Chondrocyte (in vitro differentiated cells): ENCODE data around the gene FERMT3. TPM values are rescaled to one million over a fixed set of nuclear protein-coding genes. Genes with fewer than 3 reads are reported as not detected.

ENCODE experiments used
- DNase-seq: peaks from one replicate; pipeline ENCODE4 v3.0.0; 2021; ENCODE audit warnings: mixed read lengths, low spot score
- H3K27ac Mint-ChIP-seq: one replicate; pipeline ENCODE4 v1.8.0; 2021; ENCODE audit warnings: mild to moderate bottlenecking, moderate library complexity, mixed read lengths; ENCODE audit not compliant: unreplicated experiment
- H3K27me3 Mint-ChIP-seq: 2 replicates; pipeline ENCODE4 v1.8.0; 2021; ENCODE audit warnings: low read depth, mixed read lengths
- H3K36me3 Mint-ChIP-seq: 2 replicates; pipeline ENCODE4 v1.8.0; 2021; ENCODE audit warnings: low read depth, mixed read lengths
- H3K4me1 Mint-ChIP-seq: 2 replicates; pipeline ENCODE4 v1.8.0; 2021; ENCODE audit warnings: low read depth, mild to moderate bottlenecking, mixed read lengths
- H3K4me3 Mint-ChIP-seq: one replicate; pipeline ENCODE4 v1.8.0; 2021; ENCODE audit warnings: mild to moderate bottlenecking, moderate library complexity, mixed read lengths; ENCODE audit not compliant: unreplicated experiment
- H3K9me3 Mint-ChIP-seq: 2 replicates; pipeline ENCODE4 v1.8.0; 2021; ENCODE audit warnings: low read depth, mixed read lengths
- CTCF ChIP-seq: fragments of 200-600 bp; sonication (generic); IDR thresholded peaks from 2 replicates; pipeline ENCODE4 v1.5.0; 2021; ENCODE audit warnings: antibody characterized with exemption, mild to moderate bottlenecking, moderate library complexity
- total RNA-seq: library from RNA; stranded (reverse); gene quantifications from 3 replicates; pipeline ENCODE4 v1.2.1, GENCODE V29; 2021

Gene FERMT3
- total RNA-seq, 1 donor from 2014 or later = 1.5 TPM

GRCh38 chr11:64256300-64256699, 49.8 kb downstream of the FERMT3 start:
- H3K36me3 Mint-ChIP-seq = peaks cover 23% of the 10 kb centered on the region
- TF ChIP-seq CTCF = no peak
- H3K4me3 Mint-ChIP-seq = no peak overlapping the region
- no peak for DNase-seq
- no peaks in the 10 kb centered on the region for H3K9me3 Mint-ChIP-seq
- H3K4me1 Mint-ChIP-seq = peaks cover 19% of the 10 kb centered on the region
- no peaks in the 10 kb centered on the region for H3K27me3 Mint-ChIP-seq
- no peak overlapping the region for H3K27ac Mint-ChIP-seq

GRCh38 chr11:64258356-64258755, 51.8 kb downstream of the FERMT3 start:
- DNase-seq = peak; percentile 87
- Mint-ChIP-seq H3K27me3 (no peaks in the 10 kb centered on the region), H3K36me3 (peaks cover 33% of the 10 kb centered on the region), H3K9me3 (no peaks in the 10 kb centered on the region), H3K4me1 (peaks cover 14% of the 10 kb centered on the region), H3K27ac (no peak overlapping the region), H3K4me3 (no peak overlapping the region)
- TF ChIP-seq CTCF = no peak

- H3K4me3 Mint-ChIP-seq = no peak overlapping the region
- peaks cover 7% of the 10 kb centered on the region for H3K4me1 Mint-ChIP-seq
- no peaks in the 10 kb centered on the region for H3K27me3 Mint-ChIP-seq
- DNase-seq = no peak
- no peak for TF ChIP-seq CTCF
- H3K27ac Mint-ChIP-seq = no peak overlapping the region
- H3K9me3 Mint-ChIP-seq = no peaks in the 10 kb centered on the region
- H3K36me3 Mint-ChIP-seq = peaks cover 34% of the 10 kb centered on the region
Observed at GRCh38 chr11:64258946-64259532, 52.5 kb downstream of the FERMT3 start.

- no peak overlapping the region for H3K4me3 Mint-ChIP-seq
- DNase-seq = no peak
Observed at GRCh38 chr11:64259533-64260067, 53.1 kb downstream of the FERMT3 start.

GRCh38 chr11:64260147-64260708, 53.7 kb downstream of the FERMT3 start:
- no peak for TF ChIP-seq CTCF
- Mint-ChIP-seq H3K9me3 (no peaks in the 10 kb centered on the region), H3K4me1 (peaks cover 5% of the 10 kb centered on the region), H3K27ac (peak overlapping the region; percentile 74), H3K27me3 (no peaks in the 10 kb centered on the region), H3K4me3 (no peak overlapping the region), H3K36me3 (peaks cover 34% of the 10 kb centered on the region)
- DNase-seq = no peak

More at GRCh38 chr11:64259533-64260067, 53.1 kb downstream of the FERMT3 start:
- H3K9me3 Mint-ChIP-seq = no peaks in the 10 kb centered on the region
- TF ChIP-seq CTCF = no peak
- H3K36me3 Mint-ChIP-seq = peaks cover 34% of the 10 kb centered on the region
- no peak overlapping the region for H3K27ac Mint-ChIP-seq
- no peaks in the 10 kb centered on the region for H3K27me3 Mint-ChIP-seq
- peaks cover 5% of the 10 kb centered on the region for H3K4me1 Mint-ChIP-seq
